GM18519 (cell line): ENCODE measurements around the gene AR.

Experiments
- ATAC-seq: cut with Tn5 transposase; IDR thresholded peaks from one replicate; pipeline ENCODE4 v1.9.1; 2021; ENCODE audit warnings: mild to moderate bottlenecking, moderate library complexity; ENCODE audit not compliant: unreplicated experiment, low FRiP score

The AR gene, protein sequence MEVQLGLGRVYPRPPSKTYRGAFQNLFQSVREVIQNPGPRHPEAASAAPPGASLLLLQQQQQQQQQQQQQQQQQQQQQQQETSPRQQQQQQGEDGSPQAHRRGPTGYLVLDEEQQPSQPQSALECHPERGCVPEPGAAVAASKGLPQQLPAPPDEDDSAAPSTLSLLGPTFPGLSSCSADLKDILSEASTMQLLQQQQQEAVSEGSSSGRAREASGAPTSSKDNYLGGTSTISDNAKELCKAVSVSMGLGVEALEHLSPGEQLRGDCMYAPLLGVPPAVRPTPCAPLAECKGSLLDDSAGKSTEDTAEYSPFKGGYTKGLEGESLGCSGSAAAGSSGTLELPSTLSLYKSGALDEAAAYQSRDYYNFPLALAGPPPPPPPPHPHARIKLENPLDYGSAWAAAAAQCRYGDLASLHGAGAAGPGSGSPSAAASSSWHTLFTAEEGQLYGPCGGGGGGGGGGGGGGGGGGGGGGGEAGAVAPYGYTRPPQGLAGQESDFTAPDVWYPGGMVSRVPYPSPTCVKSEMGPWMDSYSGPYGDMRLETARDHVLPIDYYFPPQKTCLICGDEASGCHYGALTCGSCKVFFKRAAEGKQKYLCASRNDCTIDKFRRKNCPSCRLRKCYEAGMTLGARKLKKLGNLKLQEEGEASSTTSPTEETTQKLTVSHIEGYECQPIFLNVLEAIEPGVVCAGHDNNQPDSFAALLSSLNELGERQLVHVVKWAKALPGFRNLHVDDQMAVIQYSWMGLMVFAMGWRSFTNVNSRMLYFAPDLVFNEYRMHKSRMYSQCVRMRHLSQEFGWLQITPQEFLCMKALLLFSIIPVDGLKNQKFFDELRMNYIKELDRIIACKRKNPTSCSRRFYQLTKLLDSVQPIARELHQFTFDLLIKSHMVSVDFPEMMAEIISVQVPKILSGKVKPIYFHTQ

GRCh38 chrX:67543818-67544217, at the start of gene AR:
TSS of gene AR (plus strand) at chrX:67544021. CDS start at chrX:67545147, 1,126 bp downstream.
- no peak for ATAC-seq

DNA sequence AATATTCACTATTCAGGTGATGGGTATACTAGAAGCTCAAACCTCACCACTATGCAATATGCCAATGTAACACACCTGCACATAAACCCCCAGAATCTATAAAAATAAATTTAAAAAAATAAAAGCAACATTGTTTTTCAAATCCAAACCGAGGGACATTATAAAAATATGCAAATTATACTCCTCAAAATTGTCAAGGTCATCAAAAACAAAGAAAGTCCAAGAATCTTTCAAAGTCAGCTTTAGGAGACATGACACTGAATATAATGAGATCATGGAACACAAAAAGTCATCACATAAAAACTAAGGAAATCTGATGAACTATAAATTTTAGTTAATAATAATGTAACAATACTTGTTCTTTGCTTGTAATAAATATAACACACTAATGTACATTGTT, 43.2 kb upstream of the AR start:
- ATAC-seq: no peak

DNA sequence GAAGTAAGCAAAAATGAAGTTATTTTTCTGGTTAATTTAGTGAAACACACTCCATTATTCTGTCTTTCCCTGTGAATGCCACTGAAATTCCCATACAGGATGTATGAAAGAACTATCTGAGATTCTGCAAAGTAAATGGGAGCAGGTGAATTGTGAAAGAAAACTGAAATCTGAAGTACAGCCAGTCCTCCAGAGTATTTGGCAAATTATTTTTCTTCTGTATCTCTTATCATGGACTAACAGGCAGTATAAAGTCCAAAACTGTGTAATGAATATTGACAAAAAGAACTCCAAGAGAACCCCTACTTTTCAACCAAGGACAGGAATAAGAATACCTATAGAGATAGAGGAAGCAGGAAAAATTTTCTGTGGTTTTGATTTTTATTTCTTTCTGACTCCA, 40.8 kb upstream of the AR start:
- no peak for ATAC-seq

GRCh38 chrX:67503453-67503852, 40.4 kb upstream of the AR start:
- ATAC-seq: no peak

DNA sequence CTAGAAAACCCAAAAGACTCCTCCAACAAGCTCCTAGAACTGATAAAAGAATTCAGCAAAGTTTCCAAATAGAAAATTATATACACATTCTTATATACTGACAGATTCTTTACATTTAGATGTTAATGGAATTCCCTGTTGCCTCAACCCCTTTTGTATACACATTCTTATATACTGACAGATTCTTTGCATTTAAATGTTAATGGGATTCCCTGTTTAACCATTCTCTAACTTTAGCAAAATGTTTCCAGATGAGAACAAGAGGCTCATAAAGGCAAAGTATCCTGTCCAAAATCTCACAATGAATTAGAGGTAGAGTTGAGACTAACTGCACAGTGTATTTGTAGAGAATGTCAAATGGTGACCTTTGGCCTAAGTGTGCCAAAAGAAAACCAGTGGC, 23.1 kb upstream of the AR start:
- no peak for ATAC-seq

DNA sequence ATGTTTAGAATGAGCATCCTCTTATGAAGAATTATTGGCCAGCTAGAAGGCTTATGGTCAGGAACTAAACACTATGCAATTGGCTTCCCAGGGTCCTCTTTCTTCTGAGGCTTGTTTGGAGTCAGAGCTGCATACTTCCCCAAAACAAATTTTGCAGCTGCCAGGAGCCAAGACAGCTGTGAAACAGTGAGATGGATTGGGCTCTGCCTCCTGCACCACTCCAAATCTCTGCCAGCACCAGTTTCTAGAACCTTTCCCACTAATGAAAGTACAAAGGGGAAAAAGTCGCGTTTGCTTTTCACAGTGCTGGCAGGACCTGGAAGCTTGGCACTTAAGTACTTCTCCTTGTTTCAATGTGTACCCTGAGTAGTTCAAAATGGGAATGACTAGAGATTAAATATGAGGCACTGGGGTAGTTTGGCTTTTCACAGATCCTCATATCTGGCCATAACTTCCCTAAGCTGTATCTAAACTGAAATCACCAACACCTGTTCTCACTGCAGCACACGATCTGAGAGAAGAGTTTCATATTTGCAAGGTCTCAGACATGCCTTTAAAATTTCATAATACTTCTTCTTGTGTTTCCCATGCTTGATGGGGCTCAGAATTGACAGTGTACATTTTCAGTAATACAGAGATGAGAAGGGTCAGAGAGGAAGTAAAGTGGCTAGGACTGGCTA, 20.7 kb upstream of the AR start:
- ATAC-seq: no peak

- ATAC-seq: no peak
Observed at GRCh38 chrX:67523932-67524331, 19.9 kb upstream of the AR start.

DNA sequence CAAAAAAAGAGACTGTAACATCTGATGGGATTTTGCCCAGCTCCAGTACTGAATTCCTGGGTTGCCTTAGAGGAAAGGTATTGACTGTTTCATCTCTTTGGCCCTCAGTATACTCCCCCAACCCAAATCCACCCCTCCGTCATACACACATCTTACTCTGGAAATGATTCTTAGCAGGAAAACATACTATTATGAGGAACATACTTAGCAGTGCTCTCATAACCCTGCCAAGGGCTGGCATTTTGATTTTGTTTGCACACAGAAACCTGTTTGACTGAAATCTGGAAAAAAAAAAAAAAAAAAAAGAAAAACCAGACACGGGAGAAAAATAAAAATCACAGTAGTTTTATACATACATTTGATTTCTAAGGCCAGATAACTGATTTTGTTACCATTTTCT, 19.4 kb upstream of the AR start:
- ATAC-seq: no peak

DNA sequence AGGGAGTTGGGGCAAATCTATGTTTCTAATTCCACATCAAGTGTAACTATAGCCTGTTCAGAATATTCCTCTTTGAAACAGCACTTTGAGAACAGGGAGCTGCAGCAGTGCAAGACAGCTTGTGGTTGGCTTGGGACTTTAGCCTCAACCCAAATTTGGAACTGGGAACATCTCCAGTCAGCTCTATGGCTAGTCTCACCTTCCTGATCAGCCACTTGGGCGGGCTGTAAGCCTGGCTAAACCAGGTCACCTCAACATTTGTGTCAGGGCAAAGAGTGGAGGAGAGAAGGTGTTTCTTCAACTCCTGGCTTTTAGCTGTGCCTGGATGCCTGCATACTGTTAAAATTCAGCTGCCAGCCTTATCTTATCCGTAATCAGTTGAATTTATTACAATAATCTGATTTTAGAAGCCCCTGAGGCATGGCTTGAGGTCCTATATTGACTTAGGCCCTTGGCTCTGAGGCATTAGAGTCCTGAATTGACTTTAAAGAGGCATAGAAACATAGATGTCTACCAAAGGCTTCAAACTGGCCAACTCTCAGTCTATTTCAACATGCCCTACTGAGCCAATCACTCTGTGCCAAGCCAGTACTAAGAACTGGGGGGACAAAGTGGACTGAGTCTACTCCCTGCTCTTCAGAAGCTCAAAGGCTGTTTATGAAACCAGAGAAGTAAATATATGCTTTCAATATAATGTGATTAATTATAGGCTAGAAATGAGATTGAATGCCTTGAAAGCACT, 18.7 kb upstream of the AR start:
- ATAC-seq: no peak

DNA sequence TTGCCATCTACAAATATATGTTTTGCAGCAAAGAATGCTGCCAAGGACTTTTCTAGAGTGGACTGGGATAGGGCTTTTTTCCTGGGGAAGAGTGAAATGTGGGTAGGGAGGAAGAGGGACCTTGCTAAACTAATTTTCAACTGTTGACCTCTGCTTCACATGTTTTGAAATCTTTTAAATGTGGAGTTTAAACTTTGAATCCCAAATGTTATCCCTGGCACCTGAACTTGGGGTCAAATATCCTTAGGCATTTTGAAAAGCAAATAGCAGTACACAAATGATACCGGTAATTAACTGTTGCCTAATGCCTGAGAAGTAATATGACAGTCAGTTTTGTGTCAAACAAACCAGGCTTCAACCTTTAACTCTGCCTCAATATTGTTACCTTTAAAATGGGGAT, 7.3 kb upstream of the AR start:
- ATAC-seq: no peak

DNA sequence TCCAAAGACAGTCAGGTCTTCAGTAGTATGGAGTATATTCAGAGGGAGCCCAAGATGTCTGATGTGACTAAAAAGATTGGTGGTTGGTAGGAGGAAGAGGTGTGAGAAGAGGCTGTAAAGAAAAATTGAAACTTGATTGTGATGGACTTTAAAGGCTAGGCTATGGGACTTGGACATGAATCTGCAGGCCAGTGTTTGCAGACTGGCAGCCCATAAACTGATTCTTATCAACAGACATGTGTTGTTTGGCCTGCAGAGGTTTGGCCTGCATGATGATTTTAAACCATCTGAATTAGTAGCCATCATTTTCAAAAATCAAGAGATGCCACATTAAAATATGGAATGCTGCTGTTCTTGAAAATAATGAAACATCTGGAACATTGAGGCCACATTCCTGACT, 5.4 kb upstream of the AR start:
- ATAC-seq: no peak

- no peak for ATAC-seq
Observed at GRCh38 chrX:67544281-67545035, 637 bp downstream of the AR start.

GRCh38 chrX:67545036-67545821, 1.4 kb downstream of the AR start:
- no peak for ATAC-seq

- ATAC-seq: no peak
Observed at GRCh38 chrX:67545893-67546495, 2.2 kb downstream of the AR start.

DNA sequence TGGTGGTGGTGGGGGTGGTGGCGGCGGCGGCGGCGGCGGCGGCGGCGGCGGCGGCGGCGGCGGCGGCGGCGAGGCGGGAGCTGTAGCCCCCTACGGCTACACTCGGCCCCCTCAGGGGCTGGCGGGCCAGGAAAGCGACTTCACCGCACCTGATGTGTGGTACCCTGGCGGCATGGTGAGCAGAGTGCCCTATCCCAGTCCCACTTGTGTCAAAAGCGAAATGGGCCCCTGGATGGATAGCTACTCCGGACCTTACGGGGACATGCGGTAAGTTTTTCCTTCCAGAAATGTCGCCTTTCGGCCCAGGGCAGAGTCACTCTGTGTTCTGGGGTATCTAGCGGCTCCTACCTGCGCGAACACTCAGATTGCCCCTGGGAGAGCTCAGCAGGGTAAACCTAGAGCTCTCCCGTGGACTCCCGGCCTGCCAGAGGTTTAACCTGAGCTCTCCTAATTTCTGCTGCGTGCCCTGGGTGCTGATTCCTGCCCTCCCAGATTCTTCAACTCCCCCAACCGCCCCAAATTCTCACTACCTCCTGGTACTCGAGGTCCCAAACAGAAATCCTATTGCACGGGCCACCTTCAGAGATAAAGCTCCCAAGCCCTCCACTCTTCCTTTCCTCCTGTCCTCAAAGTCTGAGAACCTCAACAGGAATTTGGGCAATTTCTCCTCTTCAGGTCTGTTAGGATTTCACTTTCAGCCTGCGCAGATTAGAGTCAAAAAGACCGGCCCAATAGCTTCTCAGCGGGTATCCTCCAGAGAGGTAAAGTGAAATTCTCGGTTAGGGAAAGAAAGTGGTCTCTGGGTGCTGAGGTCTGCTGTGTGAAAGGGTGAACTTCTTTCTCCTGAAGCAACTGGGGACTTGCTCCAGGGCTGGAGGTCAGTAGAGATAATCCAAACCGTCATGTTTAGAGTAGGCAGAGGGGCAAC, 2.9 kb downstream of the AR start:
- no peak for ATAC-seq

DNA sequence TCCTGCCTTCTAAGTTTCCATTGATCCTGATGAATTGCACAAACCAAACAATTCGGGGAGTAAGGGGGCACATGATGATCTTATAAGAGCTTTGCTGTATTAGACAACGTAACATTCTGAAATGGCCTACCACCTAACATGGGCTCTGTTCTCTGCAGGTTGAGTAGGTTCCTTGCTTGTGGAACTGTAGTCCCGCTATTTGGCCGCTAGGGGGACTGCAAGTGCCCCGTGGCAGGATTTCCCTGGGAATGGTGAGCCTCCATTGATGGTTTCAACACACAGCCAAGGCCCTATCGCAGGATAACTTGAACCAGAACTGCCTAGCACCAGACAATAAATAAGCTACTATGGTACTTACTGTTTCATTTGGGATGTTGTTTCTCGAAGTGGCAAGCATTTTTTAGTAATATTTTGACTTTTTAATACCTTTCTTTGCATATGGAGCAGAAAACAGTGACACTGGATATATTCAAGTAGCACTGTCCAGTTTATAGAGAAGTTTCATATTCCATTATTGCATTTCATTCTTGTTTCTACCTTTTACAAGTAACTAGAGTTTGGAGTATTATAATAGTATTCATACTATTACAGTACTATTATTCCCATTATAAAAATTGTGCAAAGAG, 11.9 kb downstream of the AR start:
- no peak for ATAC-seq

- ATAC-seq: no peak
Observed at GRCh38 chrX:67558267-67558666, 14.4 kb downstream of the AR start.
